Neural progenitor cell (in vitro differentiated cells): Measurements from ENCODE around the gene SRSF10. TPM values are rescaled to one million over a fixed set of nuclear protein-coding genes. Genes with fewer than 3 reads are reported as not detected.
A peak's percentile ranks its signal among the peaks of the same experiment; 100 is the strongest.
"Not testable (repeated sequence)": the region's sequence is repeated elsewhere in the genome, so short reads cannot be mapped to it uniquely, and the experiment has no call there.

Source experiments
- DNase-seq: peaks from one replicate; pipeline ENCODE4 v3.0.0-alpha.2; 2016; ENCODE audit warnings: low spot score
- H2AFZ ChIP-seq: fragments of 200-600 bp; sonication (generic); replicated peaks from 2 replicates; pipeline ENCODE4 v1.6.1; 2016; ENCODE audit warnings: antibody characterized with exemption
- H3F3A ChIP-seq: fragments of 200-600 bp; sonication (generic); 2 replicates; pipeline ENCODE4 v1.6.1; 2016; ENCODE audit warnings: antibody characterized with exemption, low read depth
- H3K27ac ChIP-seq: fragments of 200-600 bp; sonication (generic); 2 replicates; pipeline ENCODE4 v1.5.1; 2016; ENCODE audit warnings: mild to moderate bottlenecking
- H3K27me3 ChIP-seq: fragments of 200-600 bp; sonication (generic); 2 replicates; pipeline ENCODE4 v1.6.1; 2016; ENCODE audit warnings: mild to moderate bottlenecking, moderate library complexity
- H3K36me3 ChIP-seq: fragments of 200-600 bp; sonication (generic); 2 replicates; pipeline ENCODE4 v1.5.1; 2016
- H3K4me1 ChIP-seq: fragments of 200-600 bp; sonication (generic); 2 replicates; pipeline ENCODE4 v1.6.1; 2016; ENCODE audit warnings: mixed run types
- H3K4me2 ChIP-seq: fragments of 200-600 bp; sonication (generic); 2 replicates; pipeline ENCODE4 v1.6.1; 2016
- H3K4me3 ChIP-seq: fragments of 200-600 bp; sonication (generic); 2 replicates; pipeline ENCODE4 v1.5.1; 2016
- H3K79me2 ChIP-seq: fragments of 200-600 bp; sonication (generic); 2 replicates; pipeline ENCODE4 v1.6.1; 2016; ENCODE audit warnings: low read depth
- H3K9ac ChIP-seq: fragments of 200-600 bp; sonication (generic); 2 replicates; pipeline ENCODE4 v1.6.1; 2016
- H3K9me3 ChIP-seq: fragments of 200-600 bp; sonication (generic); 2 replicates; pipeline ENCODE4 v1.5.1; 2016; ENCODE audit warnings: low read depth
- H4K20me1 ChIP-seq: fragments of 200-600 bp; sonication (generic); 2 replicates; pipeline ENCODE4 v1.6.1; 2016; ENCODE audit warnings: low read depth
- H3K27ac Mint-ChIP-seq: 3 replicates; pipeline ENCODE4 v1.8.0; 2021; ENCODE audit warnings: mixed read lengths
- H3K27me3 Mint-ChIP-seq: 2 replicates; pipeline ENCODE4 v1.8.0; 2022; ENCODE audit warnings: low read depth, mild to moderate bottlenecking, inconsistent platforms, moderate library complexity, mixed read lengths; ENCODE audit not compliant: insufficient read depth
- H3K36me3 Mint-ChIP-seq: 3 replicates; pipeline ENCODE4 v1.8.0; 2021; ENCODE audit warnings: mixed read lengths
- H3K4me1 Mint-ChIP-seq: 3 replicates; pipeline ENCODE4 v1.8.0; 2021; ENCODE audit warnings: mixed read lengths
- H3K4me3 Mint-ChIP-seq: 3 replicates; pipeline ENCODE4 v1.8.0; 2021; ENCODE audit warnings: mild to moderate bottlenecking, moderate library complexity, mixed read lengths
- H3K9me3 Mint-ChIP-seq: 3 replicates; pipeline ENCODE4 v1.8.0; 2020; ENCODE audit warnings: mixed read lengths
- EZH2 ChIP-seq: fragments of 200-600 bp; sonication (generic); IDR thresholded peaks from 2 replicates; pipeline ENCODE4 v1.6.1; 2017; ENCODE audit warnings: antibody characterized with exemption, mild to moderate bottlenecking, moderate library complexity
- EZH2phosphoT487 ChIP-seq: fragments of 200-600 bp; sonication (generic); IDR thresholded peaks from 2 replicates; pipeline ENCODE4 v1.6.1; 2017; ENCODE audit warnings: antibody characterized with exemption
- total RNA-seq: library from RNA; depleted of rRNA; stranded (reverse); fragments of >200 nt; gene quantifications from 2 replicates; pipeline ENCODE4 v1.2.3, GENCODE V29; 2015; ENCODE audit warnings: low replicate concordance
- TF ChIP-seq, protein P1 (sequence below): fragments of 200-600 bp; sonication (generic); IDR thresholded peaks from 2 replicates; pipeline ENCODE4 v1.5.1; 2017; ENCODE audit warnings: antibody characterized with exemption, mild to moderate bottlenecking

SRSF10 gene
- total RNA-seq, 1 donor from 2014 or later: 219 TPM

DNA sequence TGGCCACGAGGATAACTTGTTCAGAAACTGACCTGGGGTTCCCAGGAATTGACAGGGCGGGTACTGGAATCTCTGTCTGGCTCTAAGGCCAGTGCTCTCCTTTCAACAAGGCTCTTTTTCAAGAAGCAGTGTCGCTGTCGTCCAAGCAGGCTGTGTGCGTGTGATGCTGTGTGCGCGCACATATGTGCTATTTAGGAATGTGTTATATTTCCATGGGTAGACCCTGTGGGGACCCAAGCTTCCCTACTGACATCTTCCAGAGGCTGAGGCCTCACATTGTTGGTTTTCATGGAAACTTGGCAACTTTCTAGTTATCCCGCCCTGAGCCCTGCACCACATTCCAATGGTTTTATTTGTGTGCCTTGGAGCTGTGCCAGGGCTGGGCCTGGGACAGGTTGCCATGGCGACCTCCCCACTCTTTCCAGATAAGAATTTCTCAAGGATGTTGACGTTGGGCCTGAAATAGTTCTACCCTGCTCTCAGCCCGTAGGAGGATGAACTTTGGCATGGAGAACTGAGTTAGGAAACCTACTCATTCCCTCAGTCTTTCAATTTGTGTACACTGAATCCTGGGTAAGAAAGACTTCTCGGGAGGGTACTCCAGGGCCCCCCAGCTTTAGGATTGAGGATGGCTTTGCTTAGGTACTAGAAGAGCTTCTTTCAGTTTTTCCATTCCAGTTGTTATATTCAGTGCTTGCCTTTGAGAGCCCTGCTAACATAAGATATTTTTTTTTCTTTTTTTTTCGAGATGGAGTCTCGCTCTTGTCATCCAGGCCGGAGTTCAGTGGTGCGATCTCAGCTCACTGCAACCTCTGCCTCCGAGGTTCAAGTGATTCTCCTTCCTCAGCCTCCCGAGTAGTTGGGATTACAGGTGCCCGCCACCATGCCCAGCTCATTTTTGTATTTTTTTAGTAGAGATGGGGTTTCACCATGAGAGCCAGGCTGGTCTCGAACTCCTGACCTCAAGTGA lies 38.8 kb upstream of the SRSF10 start:
- no peaks in the 10 kb centered on the region for H3K27me3 ChIP-seq
- H4K20me1 ChIP-seq: no peaks in the 10 kb centered on the region
- Mint-ChIP-seq H3K27ac (peak overlapping the region; percentile 98), H3K36me3 (no peaks in the 10 kb centered on the region), H3K9me3 (no peaks in the 10 kb centered on the region), H3K27me3 (peaks cover 3% of the 10 kb centered on the region), H3K4me1 (peaks cover 37% of the 10 kb centered on the region), H3K4me3 (no peak overlapping the region)
- no peaks in the 10 kb centered on the region for H3K79me2 ChIP-seq
- H3K4me1 ChIP-seq: peaks cover 10% of the 10 kb centered on the region
- H3K27ac ChIP-seq: no peak overlapping the region
- H3K4me3 ChIP-seq: no peak overlapping the region
- no peaks in the 10 kb centered on the region for H3K36me3 ChIP-seq
- no peaks in the 10 kb centered on the region for H3F3A ChIP-seq
- TF ChIP-seq EZH2phosphoT487: no peak
- no peak for TF ChIP-seq EZH2
- TF ChIP-seq, protein P1, sequence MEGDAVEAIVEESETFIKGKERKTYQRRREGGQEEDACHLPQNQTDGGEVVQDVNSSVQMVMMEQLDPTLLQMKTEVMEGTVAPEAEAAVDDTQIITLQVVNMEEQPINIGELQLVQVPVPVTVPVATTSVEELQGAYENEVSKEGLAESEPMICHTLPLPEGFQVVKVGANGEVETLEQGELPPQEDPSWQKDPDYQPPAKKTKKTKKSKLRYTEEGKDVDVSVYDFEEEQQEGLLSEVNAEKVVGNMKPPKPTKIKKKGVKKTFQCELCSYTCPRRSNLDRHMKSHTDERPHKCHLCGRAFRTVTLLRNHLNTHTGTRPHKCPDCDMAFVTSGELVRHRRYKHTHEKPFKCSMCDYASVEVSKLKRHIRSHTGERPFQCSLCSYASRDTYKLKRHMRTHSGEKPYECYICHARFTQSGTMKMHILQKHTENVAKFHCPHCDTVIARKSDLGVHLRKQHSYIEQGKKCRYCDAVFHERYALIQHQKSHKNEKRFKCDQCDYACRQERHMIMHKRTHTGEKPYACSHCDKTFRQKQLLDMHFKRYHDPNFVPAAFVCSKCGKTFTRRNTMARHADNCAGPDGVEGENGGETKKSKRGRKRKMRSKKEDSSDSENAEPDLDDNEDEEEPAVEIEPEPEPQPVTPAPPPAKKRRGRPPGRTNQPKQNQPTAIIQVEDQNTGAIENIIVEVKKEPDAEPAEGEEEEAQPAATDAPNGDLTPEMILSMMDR: no peak
- H3K4me2 ChIP-seq: no peak overlapping the region
- peak overlapping the region; percentile 84 for H2AFZ ChIP-seq
- no peaks in the 10 kb centered on the region for H3K9me3 ChIP-seq
- no peak overlapping the region for H3K9ac ChIP-seq
- peak; percentile 76 for DNase-seq

DNA sequence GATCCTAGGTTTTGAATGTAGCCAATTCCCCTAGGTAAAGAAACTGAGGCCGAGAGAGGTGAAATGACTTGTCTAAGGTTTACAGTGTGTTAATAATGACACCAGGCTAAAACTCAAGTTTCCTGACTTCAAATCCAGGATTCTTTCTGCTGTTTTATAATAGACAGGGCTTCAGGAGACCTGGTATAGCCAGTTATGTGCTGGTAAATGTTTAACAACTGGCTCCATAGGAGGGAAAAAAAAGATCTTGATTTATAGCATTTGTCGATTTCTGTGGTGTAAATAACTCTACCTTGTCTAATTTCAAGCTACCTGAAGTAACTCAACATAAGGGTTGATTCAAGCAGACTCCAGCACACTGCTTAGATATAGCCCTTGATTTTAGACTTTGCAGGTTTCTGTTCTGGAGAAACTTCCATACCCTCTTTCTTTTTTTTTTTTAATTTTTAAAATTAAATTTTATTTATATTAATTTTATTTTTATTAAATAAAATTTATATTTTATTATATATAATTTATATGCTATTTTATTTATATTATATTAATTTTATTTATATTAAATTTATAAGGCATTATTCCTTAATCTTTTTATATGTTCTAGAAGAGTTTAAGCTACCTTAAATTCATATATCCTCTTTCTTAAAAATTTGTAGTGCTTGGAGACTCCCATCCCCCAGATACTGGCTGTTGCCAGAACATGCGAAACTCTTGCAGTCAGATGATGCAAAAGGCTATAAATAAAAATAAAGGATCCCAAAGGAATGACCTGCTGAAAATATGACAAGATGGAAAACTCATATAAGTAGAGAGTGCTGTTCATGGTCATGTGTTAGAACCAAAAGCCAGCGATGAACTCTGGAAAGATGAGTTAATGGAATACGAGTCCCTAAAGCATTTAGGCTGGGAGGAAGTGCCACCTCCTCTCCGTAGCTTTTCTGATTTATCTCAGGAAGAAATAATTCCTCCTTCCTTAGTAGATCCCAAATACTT lies 35.4 kb upstream of the SRSF10 start:
- H4K20me1 ChIP-seq: no peaks in the 10 kb centered on the region
- no peak overlapping the region for H3K27ac Mint-ChIP-seq
- no peak overlapping the region for H3K4me3 ChIP-seq
- peaks cover 19% of the 10 kb centered on the region for H3K4me1 Mint-ChIP-seq
- no peak overlapping the region for H3K4me2 ChIP-seq
- H3K36me3 Mint-ChIP-seq: no peaks in the 10 kb centered on the region
- H3K36me3 ChIP-seq: no peaks in the 10 kb centered on the region
- TF ChIP-seq EZH2phosphoT487 (no peak), EZH2 (no peak)
- TF ChIP-seq, protein P1: no peak
- H3K9me3 Mint-ChIP-seq: no peaks in the 10 kb centered on the region
- no peak overlapping the region for H2AFZ ChIP-seq
- H3K27me3 Mint-ChIP-seq: peaks cover 9% of the 10 kb centered on the region
- peaks cover 3% of the 10 kb centered on the region for H3K4me1 ChIP-seq
- DNase-seq: no peak
- no peaks in the 10 kb centered on the region for H3F3A ChIP-seq
- H3K4me3 Mint-ChIP-seq: no peak overlapping the region
- no peaks in the 10 kb centered on the region for H3K27me3 ChIP-seq
- H3K27ac ChIP-seq: no peak overlapping the region
- no peaks in the 10 kb centered on the region for H3K9me3 ChIP-seq
- no peaks in the 10 kb centered on the region for H3K79me2 ChIP-seq
- H3K9ac ChIP-seq: no peak overlapping the region

DNA sequence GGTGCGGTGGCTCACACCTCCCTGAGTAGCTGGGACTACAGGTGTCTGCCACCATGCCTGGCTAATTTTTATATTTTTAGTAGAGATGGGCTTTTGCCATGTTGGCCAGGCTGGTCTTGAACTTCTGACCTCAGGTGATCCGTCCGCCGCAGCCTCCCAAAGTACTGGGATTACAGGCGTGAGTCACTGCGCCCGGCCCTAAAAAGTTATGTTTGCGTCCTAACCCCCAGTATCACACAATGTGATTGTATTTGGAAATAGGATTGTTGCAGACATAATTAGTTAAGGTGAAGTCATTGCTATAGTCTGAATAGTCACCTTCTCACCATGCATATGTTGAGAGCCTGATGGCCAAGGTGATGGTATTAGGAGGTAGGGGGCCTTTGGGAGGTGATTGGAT lies 32.8 kb upstream of the SRSF10 start:
- not testable (repeated sequence) for H3K36me3 Mint-ChIP-seq, H3K27ac Mint-ChIP-seq
- peaks cover 14% of the 10 kb centered on the region for H3K4me1 Mint-ChIP-seq

More for the DNA sequence above, 32.8 kb upstream of the SRSF10 start:
- H3K9ac ChIP-seq, H3K79me2 ChIP-seq, H3K27ac ChIP-seq, H3K4me3 ChIP-seq, H3K9me3 Mint-ChIP-seq, H3K27me3 ChIP-seq, H3K9me3 ChIP-seq, H3K27me3 Mint-ChIP-seq, H3K4me1 ChIP-seq, H3F3A ChIP-seq, H3K36me3 ChIP-seq, H3K4me3 Mint-ChIP-seq, H2AFZ ChIP-seq, DNase-seq, H4K20me1 ChIP-seq, H3K4me2 ChIP-seq: not testable (repeated sequence)
